Left renal cortex interstitium (tissue), 4 donors: ENCODE data around the gene CDK1. TPM values are rescaled to one million over a fixed set of nuclear protein-coding genes. Genes with fewer than 3 reads are reported as not detected.

Experiments used
- DNase-seq, 4 donors: peaks; one replicate each; pipeline ENCODE4 v3.0.0-alpha.2; 2013; ENCODE audit warnings: low read depth in 4 of 4, low spot score in 2 of 4, missing footprints in 1 of 4
- polyA plus RNA-seq, 4 donors: library from polyadenylated mRNA; unstranded; fragments of 120-200 nt; gene quantifications; one replicate each; pipeline ENCODE4 v1.2.1, GENCODE V29; 2013; ENCODE audit not compliant: insufficient read length in 4 of 4

CDK1 gene
- polyA plus RNA-seq, result 10 to 100 TPM; 64.8 to 80.2 (median 72.3) TPM

GRCh38 chr10:60778214-60778970 lies at the start of gene CDK1:
CDK1 (plus strand) TSS chr10:60778478; CDS start chr10:60780166, 1,688 bp downstream.
- peak; percentile 96 to 99 (median 97) for DNase-seq

- no peak for DNase-seq
Measured at GRCh38 chr10:60729106-60729505, 49.2 kb upstream of the CDK1 start.

- no peak for DNase-seq
Measured at GRCh38 chr10:60731134-60731885, 47.0 kb upstream of the CDK1 start.

GRCh38 chr10:60732198-60732806 lies 46.0 kb upstream of the CDK1 start:
- peak in 3 of 4 donors; percentile 14 to 23 (median 16) for DNase-seq

DNA sequence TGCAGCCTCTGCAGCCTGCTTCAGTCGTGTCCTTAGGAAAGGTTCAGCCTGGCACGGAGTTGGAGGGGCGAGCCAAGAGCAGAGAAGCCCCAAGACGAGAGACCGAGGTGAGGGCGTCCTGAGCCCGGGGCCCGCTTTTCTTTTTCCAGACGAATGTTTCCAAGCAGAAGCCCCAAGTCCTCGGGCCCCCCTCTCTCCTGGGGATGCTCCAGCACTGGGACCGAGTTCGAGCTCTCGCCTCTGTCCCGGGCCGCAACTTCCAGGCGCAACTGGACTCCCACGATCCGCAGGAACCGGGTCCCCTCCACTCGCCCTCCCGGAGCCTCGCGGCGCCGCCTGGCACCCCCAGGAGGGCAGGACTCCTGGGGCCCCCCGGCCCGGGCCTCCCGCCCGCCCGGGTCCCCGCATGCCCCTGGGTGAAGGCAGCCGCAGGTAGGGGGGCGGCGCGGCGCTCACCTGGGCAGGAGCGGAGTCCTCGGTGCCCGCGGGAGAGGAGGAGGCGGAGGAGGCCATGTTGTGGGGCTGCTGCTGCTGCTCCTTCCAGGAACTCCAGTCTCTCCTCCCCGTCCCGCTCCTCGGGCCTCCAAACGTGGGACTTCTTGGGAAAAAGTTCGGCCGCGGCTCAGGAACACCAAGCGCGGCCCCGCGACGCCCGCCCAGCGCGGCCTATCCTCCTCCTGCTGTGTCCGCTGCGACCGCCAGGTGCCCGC lies 45.3 kb upstream of the CDK1 start:
- DNase-seq, result peak in 2 of 4 donors; percentile 25 to 32

DNA sequence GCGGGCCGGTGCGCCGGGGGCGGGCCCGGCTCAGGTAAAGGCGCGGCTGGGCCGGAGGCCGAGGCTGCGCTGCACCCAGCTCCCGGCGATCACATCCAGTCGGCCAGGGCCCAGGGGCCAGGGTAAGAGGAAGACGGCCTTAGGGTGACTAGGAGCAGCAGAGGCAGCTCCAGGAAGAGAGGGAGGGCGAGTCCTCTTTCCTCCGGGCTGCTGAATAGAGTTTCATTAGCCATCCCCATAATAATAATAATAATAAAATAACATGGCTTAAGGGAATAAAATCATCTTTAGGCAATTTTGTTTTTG lies 44.8 kb upstream of the CDK1 start:
- DNase-seq, result no peak

- no peak for DNase-seq
Measured at GRCh38 chr10:60733826-60734225, 44.5 kb upstream of the CDK1 start.

- no peak for DNase-seq
Measured at GRCh38 chr10:60734226-60734625, 44.1 kb upstream of the CDK1 start.

DNA sequence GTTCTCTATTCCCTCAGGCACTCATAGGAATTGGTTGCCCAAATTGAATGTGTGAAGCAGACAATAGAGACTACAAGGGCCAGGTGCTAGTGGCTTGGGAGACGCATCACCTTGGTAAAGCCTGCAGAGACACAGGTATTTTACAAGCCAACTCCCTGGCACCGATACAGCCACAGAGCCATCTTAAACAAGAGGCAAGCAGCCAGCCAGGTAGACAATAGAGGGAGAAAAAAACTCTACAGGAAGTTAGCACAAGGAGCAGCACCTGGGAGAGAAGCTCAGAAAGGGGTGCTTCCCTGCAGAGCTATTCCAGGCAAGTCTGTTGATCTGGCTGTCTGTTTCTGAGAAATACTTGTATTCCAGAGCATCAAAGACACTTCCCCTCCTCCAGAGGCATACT lies 43.0 kb upstream of the CDK1 start:
- DNase-seq, result no peak

GRCh38 chr10:60737242-60737641 lies 41.0 kb upstream of the CDK1 start:
- DNase-seq, result no peak

DNA sequence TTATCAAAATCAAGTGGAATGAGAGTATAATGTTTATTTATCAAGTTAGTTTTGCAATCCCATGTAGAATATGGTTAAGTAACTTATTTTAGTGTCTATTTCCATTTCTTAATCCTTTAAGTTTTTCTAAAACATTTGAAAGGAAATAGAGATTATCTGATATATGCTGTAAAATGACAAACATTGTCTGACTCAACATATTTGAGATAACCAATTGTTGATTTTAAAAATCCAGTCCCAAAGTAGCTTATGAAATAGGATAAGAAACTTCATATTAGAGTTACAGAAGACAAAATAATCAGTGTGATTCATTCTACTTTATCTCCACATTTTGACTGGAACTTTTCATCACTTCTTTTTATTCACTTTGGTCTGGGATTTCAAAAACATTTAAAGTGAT lies 38.7 kb upstream of the CDK1 start:
- no peak for DNase-seq

DNA sequence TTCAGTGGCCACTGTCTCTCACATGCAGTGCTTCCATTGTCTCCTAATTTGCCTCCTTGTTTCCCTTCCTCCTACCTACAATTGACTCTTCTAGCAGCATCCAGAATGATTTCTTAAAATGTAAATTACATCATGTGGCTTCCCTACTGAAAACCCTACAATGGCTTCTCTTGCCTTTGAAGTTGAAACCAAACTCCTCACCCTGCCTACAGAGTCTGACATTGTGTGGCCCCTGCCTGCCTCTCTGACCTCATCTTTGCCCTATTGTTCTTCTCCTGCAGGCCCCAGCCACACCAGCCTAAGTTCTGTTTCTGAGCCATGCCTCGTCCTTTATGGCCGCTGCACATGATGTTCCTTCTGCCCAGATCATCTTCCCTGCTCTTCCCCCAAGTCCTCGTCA lies 35.8 kb upstream of the CDK1 start:
- no peak for DNase-seq

GRCh38 chr10:60747817-60748469 lies 30.3 kb upstream of the CDK1 start:
- no peak for DNase-seq

DNA sequence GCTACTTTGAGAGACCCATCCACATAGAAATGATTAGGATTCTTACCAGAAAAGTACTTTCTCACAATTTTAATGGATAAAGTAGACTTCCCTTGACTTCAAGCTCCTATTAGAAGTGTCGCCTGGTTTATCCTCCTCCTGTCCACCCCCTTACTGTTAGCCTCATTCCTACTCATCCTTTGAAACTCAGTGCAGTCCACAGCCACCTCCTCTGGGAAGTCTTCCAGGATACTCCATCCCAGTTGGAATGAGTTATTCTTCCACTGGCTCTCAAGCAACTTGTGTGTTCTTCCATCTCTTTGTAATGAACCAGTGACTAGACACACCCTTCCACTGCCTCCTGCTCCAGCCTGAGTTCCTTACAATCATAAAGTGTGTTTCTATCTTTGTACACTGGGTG lies 25.1 kb upstream of the CDK1 start:
- DNase-seq, result no peak

- no peak for DNase-seq
Measured at GRCh38 chr10:60753817-60754216, 24.5 kb upstream of the CDK1 start.

- DNase-seq, result no peak
Measured at GRCh38 chr10:60757420-60757895, 20.8 kb upstream of the CDK1 start.

GRCh38 chr10:60759181-60759580 lies 19.1 kb upstream of the CDK1 start:
- no peak for DNase-seq

- no peak for DNase-seq
Measured at GRCh38 chr10:60760711-60761210, 17.5 kb upstream of the CDK1 start.

- DNase-seq, result no peak
Measured at GRCh38 chr10:60762554-60762953, 15.7 kb upstream of the CDK1 start.

DNA sequence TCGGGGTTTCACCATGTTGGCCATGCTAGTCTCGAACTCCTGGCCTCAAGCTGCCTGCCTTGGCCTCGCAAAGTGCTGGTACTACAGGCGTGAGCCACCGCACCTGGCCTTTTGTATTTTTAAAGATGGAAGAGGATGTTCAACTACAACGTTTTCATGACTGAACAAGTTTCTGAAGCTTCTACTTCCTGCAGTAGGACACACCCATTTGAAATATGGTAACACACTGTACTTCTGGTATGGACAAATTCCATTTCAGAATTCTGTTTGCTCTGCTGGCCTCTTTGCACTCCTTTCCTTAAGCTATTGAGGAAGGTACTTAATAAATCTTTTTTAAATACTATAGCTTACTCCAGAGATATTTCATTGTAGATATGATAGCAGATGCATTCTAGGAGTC lies 10.9 kb upstream of the CDK1 start:
- no peak for DNase-seq
